HepG2 (cell line): ENCODE results near the gene RPS14. TPM values are rescaled to one million over a fixed set of nuclear protein-coding genes. Genes with fewer than 3 reads are reported as not detected.

Experiments
- CCDC6 ChIP-seq: sonication (generic); formaldehyde crosslinking; IDR thresholded peaks from 2 replicates; pipeline ENCODE4 v1.8.1; 2022; ENCODE audit warnings: mild to moderate bottlenecking, missing genetic modification reagents, moderate library complexity
- EP300 ChIP-seq, 3 experiments: sonication (generic) in 1 of 3; formaldehyde crosslinking in 1 of 3; IDR thresholded peaks; 2 replicates each; pipeline versions ENCODE4 v1.5.1 to v1.6.1; 2011 to 2020; ENCODE audit warnings: low read depth in 2 of 3, low read length in 2 of 3, borderline replicate concordance in 1 of 3, improper control_type of control experiment in 1 of 3, mild to moderate bottlenecking in 1 of 3, missing genetic modification reagents in 1 of 3, moderate library complexity in 1 of 3
- KDM5A ChIP-seq: fragments of 200-600 bp; sonication (generic); IDR thresholded peaks from 2 replicates; pipeline ENCODE4 v1.7.0; 2018; ENCODE audit warnings: antibody characterized with exemption, mild to moderate bottlenecking, low read length, borderline replicate concordance
- NR2F6 ChIP-seq, 2 experiments: IDR thresholded peaks; 2 replicates each; pipeline ENCODE4 v1.6.1; 2016; ENCODE audit warnings: antibody characterized with exemption in 1 of 2, mild to moderate bottlenecking in 1 of 2
- TCF7 ChIP-seq: sonication (generic); IDR thresholded peaks from 2 replicates; pipeline ENCODE4 v1.6.1; 2016; ENCODE audit warnings: antibody characterized with exemption, low read depth
- ZBTB8A ChIP-seq: sonication (generic); formaldehyde crosslinking; IDR thresholded peaks from 2 replicates; pipeline ENCODE4 v1.4.0; 2020; ENCODE audit warnings: mild to moderate bottlenecking, low read depth, missing genetic modification reagents, borderline replicate concordance
- ZNF136 ChIP-seq: sonication (generic); formaldehyde crosslinking; IDR thresholded peaks from 2 replicates; pipeline ENCODE4 v1.8.1; 2022; ENCODE audit warnings: low read depth, mild to moderate bottlenecking, moderate library complexity, missing genetic modification reagents
- ZNF230 ChIP-seq: sonication (generic); formaldehyde crosslinking; IDR thresholded peaks from 2 replicates; pipeline ENCODE4 v1.4.0; 2020; ENCODE audit warnings: mild to moderate bottlenecking, missing genetic modification reagents
- ZNF607 ChIP-seq: sonication (generic); formaldehyde crosslinking; IDR thresholded peaks from 2 replicates; pipeline ENCODE4 v1.5.1; 2020; ENCODE audit warnings: missing genetic modification reagents, mild to moderate bottlenecking, borderline replicate concordance
- polyA plus RNA-seq, 8 experiments: library from polyadenylated mRNA; depleted of rRNA in 3 of 8; stranded (reverse) in 7 of 8; unstranded in 1 of 8; fragments of >200 nt; fragmentation: Illumina TruSeq in 4 of 8; extraction: Trizol in 4 of 8; gene quantifications; 2 replicates each; pipeline versions ENCODE4 v1.2.1 to v1.2.3, GENCODE V29; 2011 to 2016; ENCODE audit warnings: low read depth in 4 of 8, missing spikeins in 1 of 8, mixed read lengths in 1 of 8; ENCODE audit not compliant: insufficient read depth in 1 of 8
- total RNA-seq, 5 experiments: library from RNA; depleted of rRNA; stranded (reverse); fragments of >200 nt; fragmentation: Illumina TruSeq; extraction: Trizol; gene quantifications; 2 replicates each; pipeline ENCODE4 v1.2.3, GENCODE V29; 2016; ENCODE audit warnings: low read depth in 1 of 5
- TF ChIP-seq, protein P1 (sequence below): sonication (generic); formaldehyde crosslinking; IDR thresholded peaks from 2 replicates; pipeline ENCODE4 v1.4.0; 2020; ENCODE audit warnings: missing genetic modification reagents
- TF ChIP-seq, protein P2 (sequence below): IDR thresholded peaks from 2 replicates; pipeline ENCODE4 v1.6.1; 2016; ENCODE audit warnings: low read depth, control low read depth
- TF ChIP-seq, protein P3 (sequence below), 2 experiments: sonication (generic) in 1 of 2; formaldehyde crosslinking in 1 of 2; IDR thresholded peaks; 2 replicates each; pipeline versions ENCODE4 v1.5.1 to v1.6.1; 2011 to 2020; ENCODE audit warnings: borderline replicate concordance in 1 of 2, low read depth in 1 of 2, low read length in 1 of 2, mild to moderate bottlenecking in 1 of 2, missing genetic modification reagents in 1 of 2, moderate library complexity in 1 of 2
- TF ChIP-seq, protein P4 (sequence below): sonication (generic); formaldehyde crosslinking; IDR thresholded peaks from 2 replicates; pipeline ENCODE4; 2020; ENCODE audit warnings: missing genetic modification reagents, mild to moderate bottlenecking, borderline replicate concordance
- TF ChIP-seq, protein P5 (sequence below): IDR thresholded peaks from 2 replicates; pipeline ENCODE4 v1.6.1; 2012; ENCODE audit warnings: inconsistent platforms

Gene RPS14
- total and polyA plus RNA-seq, 2 of the 13 experiments (the other 11 are each of a cell fraction or from before 2014, with no cell fraction given), result 2,116 to 3,295 TPM

DNA sequence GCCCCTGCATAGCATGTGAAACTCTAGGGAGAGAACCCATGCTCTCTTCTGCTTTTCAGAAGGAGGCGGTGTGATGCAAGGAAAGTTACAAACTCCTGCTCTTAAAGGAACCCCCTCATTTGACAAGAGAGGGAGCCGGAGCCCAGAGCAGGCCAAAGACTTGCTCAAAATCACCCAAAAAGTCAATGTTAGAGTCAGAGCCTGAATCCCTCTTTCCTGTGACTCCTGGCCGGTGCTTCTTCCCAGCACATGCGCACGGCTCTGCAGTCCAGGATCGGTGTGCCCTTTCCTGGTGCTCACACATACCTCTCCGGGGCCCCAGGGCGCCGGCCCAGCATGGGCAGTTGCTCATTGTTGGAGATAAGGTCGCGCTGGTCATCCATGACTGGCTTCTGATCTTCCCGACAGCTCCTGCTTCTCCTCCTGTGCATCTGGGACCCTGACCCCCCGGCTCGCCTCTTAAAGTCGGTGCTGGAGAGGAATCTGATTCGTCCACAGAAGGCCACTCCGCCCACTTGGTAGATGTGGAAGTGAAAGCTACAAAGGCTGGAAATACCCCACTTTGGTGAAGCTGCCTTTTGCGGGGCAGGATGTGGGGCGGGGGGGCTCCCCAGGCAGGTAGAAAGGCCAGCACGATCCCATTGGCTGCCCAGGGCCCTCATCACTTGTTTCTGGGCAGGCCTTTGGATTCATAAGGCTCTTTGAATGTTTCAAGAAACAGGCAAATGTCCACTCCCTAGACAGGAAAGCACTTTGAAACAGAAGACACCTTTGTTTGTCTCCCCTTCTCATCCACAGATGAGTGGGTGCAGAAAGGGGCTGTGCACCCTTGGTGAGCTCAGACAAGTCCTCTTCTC is 37.0 kb downstream of the RPS14 start, which contains the start of gene CD74 (continued):
- no peak; the same call in 1 of the 2 replicates for TF ChIP-seq KDM5A
- TF ChIP-seq ZNF136, result no peak
- TF ChIP-seq, protein P1, sequence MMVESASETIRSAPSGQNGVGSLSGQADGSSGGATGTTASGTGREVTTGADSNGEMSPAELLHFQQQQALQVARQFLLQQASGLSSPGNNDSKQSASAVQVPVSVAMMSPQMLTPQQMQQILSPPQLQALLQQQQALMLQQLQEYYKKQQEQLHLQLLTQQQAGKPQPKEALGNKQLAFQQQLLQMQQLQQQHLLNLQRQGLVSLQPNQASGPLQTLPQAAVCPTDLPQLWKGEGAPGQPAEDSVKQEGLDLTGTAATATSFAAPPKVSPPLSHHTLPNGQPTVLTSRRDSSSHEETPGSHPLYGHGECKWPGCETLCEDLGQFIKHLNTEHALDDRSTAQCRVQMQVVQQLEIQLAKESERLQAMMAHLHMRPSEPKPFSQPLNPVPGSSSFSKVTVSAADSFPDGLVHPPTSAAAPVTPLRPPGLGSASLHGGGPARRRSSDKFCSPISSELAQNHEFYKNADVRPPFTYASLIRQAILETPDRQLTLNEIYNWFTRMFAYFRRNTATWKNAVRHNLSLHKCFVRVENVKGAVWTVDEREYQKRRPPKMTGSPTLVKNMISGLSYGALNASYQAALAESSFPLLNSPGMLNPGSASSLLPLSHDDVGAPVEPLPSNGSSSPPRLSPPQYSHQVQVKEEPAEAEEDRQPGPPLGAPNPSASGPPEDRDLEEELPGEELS (CRISPR knock-in tag), result no peak
- no peak for TF ChIP-seq EP300 (IDR thresholded peaks at IDR 0.05; ENCODE audit: low read depth in 2 of 2, low read length in 2 of 2)
- no peak for TF ChIP-seq EP300 (CRISPR knock-in tag; IDR thresholded peaks at IDR 0.05; ENCODE audit: borderline replicate concordance)
- peak; percentile 68; the same call in 1 of the 2 replicates for TF ChIP-seq NR2F6 (IDR thresholded peaks at IDR 0.05)
- peak; percentile 60; the same call in 1 of the 2 replicates for TF ChIP-seq NR2F6 (CRISPR knock-in tag; IDR thresholded peaks at IDR 0.05)
- 0 out of 2 replicates have a peak, but pooled peaks have one; percentile 35 for TF ChIP-seq CCDC6 (CRISPR knock-in tag)
- TF ChIP-seq ZNF230 (CRISPR knock-in tag), result 0 out of 2 replicates have a peak, but pooled peaks have one; percentile 24
- TF ChIP-seq, protein P2, sequence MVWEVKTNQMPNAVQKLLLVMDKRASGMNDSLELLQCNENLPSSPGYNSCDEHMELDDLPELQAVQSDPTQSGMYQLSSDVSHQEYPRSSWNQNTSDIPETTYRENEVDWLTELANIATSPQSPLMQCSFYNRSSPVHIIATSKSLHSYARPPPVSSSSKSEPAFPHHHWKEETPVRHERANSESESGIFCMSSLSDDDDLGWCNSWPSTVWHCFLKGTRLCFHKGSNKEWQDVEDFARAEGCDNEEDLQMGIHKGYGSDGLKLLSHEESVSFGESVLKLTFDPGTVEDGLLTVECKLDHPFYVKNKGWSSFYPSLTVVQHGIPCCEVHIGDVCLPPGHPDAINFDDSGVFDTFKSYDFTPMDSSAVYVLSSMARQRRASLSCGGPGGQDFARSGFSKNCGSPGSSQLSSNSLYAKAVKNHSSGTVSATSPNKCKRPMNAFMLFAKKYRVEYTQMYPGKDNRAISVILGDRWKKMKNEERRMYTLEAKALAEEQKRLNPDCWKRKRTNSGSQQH (CRISPR knock-in tag), result no peak
- TF ChIP-seq, protein P3, sequence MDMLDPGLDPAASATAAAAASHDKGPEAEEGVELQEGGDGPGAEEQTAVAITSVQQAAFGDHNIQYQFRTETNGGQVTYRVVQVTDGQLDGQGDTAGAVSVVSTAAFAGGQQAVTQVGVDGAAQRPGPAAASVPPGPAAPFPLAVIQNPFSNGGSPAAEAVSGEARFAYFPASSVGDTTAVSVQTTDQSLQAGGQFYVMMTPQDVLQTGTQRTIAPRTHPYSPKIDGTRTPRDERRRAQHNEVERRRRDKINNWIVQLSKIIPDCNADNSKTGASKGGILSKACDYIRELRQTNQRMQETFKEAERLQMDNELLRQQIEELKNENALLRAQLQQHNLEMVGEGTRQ (IDR thresholded peaks at IDR 0.05; ENCODE audit: low read depth, low read length), result no peak
- TF ChIP-seq, protein P3 (CRISPR knock-in tag; IDR thresholded peaks at IDR 0.05; ENCODE audit: borderline replicate concordance), result no peak
- 0 out of 2 replicates have a peak, but pooled peaks have one; percentile 29 for TF ChIP-seq ZNF607 (CRISPR knock-in tag)
- TF ChIP-seq, protein P4, sequence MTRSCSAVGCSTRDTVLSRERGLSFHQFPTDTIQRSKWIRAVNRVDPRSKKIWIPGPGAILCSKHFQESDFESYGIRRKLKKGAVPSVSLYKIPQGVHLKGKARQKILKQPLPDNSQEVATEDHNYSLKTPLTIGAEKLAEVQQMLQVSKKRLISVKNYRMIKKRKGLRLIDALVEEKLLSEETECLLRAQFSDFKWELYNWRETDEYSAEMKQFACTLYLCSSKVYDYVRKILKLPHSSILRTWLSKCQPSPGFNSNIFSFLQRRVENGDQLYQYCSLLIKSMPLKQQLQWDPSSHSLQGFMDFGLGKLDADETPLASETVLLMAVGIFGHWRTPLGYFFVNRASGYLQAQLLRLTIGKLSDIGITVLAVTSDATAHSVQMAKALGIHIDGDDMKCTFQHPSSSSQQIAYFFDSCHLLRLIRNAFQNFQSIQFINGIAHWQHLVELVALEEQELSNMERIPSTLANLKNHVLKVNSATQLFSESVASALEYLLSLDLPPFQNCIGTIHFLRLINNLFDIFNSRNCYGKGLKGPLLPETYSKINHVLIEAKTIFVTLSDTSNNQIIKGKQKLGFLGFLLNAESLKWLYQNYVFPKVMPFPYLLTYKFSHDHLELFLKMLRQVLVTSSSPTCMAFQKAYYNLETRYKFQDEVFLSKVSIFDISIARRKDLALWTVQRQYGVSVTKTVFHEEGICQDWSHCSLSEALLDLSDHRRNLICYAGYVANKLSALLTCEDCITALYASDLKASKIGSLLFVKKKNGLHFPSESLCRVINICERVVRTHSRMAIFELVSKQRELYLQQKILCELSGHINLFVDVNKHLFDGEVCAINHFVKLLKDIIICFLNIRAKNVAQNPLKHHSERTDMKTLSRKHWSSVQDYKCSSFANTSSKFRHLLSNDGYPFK (CRISPR knock-in tag), result peak; percentile 42; the same call in 1 of the 2 replicates
- TF ChIP-seq, protein P5, sequence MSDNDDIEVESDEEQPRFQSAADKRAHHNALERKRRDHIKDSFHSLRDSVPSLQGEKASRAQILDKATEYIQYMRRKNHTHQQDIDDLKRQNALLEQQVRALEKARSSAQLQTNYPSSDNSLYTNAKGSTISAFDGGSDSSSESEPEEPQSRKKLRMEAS, result peak; percentile 55
- TF ChIP-seq TCF7, result peak; percentile 76
- no peak for TF ChIP-seq ZBTB8A (CRISPR knock-in tag)
